HG02981 (cell line): Measurements from ENCODE around the gene CATSPERZ.

ENCODE experiments used
- ATAC-seq: cut with Tn5 transposase; IDR thresholded peaks from one replicate; pipeline ENCODE4 v1.9.1; 2021; ENCODE audit warnings: mild to moderate bottlenecking, moderate library complexity; ENCODE audit not compliant: unreplicated experiment

Gene CATSPERZ

DNA sequence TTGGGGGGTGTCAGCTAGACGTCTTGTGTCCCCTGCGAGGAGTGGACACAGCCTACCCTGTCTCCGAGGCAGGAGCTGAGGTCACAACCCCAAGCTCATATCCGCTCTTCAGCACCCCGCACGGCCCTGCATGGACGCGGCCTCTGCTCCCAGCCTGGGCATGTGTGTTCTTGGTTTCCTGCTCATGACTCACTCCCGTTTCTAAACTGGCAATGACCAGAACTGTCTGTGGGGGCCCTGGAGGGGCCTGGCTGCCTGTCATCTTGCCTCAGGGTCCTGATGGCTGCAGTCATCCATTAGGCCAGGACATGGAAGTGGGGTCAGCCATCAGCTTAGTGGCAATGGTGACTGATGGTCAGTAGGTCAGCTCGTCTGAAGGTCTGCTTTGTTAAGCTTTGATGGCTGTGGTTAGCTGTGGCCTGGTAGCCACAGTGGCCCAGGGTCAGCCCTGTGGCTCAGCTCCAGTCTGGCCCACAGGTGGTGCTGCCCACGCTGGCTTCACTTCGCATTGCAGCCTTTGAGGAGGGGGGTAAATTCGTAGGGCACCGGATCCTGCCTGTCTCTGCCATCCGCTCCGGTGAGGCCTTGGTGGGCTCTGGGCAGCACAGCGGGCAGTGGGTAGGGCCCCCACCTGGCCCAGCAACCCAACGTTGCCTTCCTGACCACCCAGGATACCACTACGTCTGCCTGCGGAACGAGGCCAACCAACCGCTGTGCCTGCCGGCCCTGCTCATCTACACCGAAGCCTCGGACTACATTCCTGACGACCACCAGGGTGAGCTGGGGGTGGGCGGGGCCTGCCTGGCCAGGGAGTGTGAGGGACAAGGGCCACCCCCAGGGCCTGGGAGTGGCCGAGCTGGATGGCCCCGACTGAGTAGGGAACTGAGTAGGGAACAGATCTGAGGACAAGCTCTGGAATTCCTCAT is 36.9 kb upstream of the CATSPERZ start:
- ATAC-seq, result no peak

DNA sequence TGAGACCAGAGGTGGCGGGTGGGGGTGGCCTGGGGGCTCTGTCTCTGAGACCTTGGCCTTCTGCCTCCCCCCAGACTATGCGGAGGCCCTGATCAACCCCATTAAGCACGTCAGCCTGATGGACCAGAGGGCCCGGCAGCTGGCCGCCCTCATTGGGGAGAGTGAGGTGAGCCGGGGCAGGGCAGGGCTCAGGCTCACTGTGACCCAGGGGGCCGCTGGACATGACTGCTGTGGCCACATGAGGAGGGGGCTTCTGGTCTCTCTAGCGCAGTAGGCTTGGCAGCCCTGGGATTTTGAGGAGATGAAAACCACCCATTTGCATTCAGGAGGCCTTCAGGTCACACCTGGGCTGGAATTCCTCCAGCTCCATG is 36.2 kb upstream of the CATSPERZ start:
- ATAC-seq, result no peak

DNA sequence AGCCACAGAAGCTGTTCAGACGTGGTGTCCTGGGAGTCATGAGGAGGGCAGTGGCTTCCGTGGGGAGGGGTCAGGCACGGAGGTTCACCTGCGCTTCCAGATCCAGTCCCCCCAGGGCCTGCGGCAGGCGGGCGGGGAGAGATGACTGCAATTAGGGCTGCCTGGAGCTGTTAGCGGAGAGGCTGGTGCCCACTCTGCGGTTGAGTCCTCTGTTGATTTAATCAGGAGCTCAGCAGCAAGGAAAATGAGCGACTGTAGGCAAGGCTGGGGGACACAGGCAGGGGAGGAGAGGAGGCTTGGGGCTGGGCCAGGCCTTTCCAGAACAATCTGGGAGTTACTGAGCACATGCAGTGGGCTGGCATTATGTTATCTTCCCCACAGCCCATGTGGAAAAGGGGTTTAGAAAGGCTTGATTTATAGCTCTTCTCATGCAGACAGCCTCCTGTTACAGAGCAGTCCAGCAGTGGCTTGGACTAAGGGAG is 35.7 kb upstream of the CATSPERZ start:
- ATAC-seq, result no peak

DNA sequence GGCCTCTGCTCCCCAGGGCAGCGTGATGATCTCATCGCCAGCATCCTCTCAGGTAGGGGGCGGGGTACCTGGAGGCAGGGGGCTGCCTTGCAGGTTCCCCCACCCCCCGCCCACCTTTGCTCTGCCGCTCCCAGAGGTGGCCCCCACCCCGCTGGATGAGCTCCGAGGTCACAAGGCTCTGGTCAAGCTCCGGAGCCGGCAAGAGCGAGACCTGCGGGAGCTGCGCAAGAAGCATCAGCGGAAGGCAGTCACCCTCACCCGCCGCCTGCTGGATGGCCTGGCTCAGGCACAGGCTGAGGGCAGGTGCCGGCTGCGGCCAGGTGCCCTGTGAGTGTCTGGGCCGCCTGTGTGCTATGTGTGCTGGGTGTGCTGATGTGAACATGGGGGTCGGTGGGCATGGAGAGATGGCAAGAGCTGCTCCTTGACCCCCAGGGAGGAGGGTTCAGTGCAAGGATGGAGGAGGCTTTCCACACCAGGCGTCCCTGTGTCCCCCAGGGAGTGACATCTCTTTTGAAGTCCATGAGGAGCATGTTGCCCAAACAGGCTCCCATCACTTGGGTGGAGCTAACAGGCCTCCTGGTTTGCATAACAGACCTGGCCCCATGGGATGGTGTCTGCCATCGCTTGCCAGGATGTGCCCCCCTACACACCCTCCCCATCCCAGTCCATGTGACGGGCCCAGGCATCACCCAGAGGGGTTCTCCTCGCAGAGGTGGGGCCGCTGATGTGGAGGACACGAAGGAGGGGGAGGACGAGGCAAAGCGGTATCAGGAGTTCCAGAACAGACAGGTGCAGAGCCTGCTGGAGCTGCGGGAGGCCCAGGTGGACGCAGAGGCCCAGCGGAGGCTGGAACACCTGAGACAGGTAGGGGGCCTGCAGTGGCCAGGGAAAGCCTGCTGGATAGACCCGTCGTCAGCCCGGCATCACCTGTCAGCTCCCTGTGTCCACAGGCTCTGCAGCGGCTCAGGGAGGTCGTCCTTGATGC is 34.7 kb upstream of the CATSPERZ start:
- no peak for ATAC-seq

DNA sequence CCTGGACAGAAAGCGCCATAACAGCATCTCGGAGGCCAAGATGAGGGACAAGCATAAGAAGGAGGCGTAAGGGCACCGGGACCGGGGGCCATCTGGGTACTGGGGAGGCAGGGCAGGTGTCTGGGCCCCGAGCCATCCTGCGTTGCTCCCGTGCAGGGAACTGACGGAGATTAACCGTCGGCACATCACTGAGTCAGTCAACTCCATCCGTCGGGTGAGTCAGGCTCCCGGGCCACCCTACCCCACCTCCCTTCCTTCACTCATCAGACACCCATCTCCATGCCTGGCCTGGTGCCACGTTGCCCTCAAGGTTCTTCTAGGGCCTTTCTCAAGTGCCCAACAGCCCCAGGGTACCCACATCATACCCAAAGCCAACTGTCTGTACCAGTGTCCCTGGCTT is 33.8 kb upstream of the CATSPERZ start:
- ATAC-seq, result no peak

DNA sequence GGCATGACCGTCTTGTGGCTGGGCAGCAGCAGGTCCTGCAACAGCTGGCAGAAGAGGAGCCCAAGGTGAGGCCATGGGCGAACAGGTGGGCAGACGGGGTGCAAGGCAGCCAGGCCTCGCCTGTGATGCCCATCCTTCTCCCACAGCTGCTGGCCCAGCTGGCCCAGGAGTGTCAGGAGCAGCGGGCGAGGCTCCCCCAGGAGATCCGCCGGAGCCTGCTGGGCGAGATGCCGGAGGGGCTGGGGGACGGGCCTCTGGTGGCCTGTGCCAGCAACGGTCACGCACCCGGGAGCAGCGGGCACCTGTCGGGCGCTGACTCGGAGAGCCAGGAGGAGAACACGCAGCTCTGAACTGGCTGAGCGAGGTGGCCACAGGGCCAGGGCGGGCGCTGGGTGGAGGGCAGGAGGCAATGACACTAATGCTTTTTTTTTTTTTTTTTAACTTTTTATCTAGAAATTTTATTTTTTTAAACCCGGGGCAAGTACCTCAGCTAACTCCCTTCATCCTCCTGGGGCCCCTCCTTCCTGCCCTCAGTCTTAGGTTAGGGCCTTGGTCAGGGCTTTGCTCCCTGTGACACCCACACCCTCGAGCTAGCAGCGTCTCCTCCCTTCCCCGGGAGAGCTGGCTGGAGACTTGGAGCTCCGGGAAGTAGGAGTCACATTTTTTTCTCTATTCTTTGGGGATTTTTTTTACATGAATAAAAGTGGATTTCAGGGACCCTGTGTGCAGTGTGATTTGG is 32.8 kb upstream of the CATSPERZ start:
- no peak for ATAC-seq

DNA sequence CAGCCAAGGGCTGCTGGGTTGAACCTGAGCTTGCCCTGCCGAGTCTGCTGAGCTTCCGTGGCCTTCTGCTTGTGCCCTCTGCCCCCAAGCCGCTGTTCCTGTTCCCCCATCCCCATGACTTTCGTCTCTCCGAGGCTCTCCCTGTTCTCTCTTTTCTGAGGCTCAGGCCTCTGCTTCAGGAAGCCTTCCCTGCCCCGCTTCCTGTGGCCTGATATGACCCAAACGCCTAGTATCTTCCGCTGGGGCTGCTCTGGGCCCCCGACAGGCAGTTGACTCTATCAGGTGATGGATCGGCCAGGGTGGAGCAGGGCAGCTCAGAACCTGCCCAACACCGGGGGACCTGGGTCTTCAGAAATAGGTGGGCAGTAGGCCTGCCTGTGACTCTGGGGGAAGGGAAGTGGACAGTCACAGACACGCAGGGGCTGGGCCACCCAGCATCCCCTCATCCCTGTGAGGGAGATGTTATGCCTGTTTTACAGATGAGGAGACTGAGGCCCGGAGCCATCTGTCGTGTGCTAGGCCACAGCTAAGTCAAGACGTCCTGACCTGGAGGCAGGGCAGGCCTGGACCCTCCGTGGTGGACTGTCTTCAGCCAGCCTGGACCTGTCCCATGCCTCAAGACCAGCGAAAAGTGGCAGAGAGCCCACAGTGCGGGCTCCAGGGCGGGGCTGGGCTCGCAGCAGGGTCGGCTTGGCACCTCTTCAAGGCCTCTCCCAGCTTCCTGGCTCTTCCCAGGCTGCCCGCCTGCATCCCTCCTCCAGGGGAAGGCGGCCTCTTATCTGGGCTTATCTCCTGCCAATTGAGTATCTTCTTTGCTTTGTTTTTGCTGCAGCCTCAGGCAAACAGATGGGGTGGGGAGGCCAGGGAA is 31.9 kb upstream of the CATSPERZ start:
- no peak for ATAC-seq

DNA sequence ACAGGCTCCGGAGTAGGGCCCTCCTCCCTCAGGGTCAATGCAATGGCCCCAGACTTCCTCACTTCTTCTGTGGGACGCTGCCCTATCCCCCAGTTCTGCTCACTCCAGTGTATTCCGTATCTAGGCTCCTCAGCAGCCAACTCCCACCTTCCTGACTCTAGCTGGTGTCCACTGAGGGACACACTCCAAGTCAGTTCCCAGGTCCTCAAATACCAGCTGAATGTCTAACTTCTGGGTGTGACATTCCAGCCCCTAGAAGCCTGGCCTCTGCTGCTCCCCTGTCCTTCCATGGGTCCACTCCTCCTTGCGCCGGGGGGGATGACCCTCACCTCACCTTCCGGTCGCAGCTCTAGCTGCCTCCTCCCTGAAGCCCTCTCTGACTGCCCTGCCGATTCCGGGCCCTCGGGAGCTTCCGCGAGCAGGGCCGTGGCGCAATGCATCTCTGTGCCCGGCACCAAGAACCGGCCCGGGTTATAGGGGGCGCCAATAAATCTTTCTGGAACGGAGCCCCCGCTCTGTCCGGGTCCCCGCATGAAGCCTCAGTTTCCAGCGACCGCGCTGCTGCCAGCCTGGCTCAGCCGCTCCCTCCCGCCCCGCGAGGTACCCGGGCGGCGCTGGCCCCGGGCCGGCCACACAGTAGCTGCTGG is 31.1 kb upstream of the CATSPERZ start:
- ATAC-seq, result peak; percentile 14

DNA sequence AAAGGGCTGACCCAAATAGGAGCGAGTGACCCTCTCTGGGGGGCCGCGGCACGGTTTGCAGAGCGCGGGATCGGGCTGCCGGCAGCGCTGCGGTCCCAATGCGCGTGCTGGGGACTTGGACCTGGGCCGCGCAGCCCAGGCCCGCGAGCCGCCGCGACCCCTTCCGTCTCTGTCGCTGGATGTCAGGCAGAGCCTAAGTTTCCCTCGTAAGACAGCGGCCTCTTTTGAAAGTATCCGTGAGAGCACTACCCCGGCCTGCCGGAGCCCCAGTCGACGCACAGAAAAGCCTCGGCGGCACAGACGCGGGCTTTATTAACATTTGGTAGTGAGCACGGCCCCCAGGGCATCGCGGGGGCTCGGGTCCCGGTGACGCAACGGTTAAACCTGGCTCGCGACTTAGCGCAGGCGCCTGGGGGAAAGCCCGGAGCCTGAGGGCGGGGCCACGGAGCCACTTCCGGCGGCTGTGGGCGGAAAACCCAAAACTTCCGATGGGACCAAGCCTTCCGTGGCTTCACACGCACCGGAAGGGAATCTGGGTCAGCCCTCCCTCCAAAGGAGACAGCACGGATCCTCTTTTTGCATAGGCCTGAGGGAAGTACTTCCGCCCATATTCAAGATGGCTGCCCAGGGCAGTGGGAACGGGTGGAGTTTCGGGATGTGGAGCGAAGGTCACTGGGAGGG is 30.5 kb upstream of the CATSPERZ start:
- ATAC-seq, result peak; percentile 69

DNA sequence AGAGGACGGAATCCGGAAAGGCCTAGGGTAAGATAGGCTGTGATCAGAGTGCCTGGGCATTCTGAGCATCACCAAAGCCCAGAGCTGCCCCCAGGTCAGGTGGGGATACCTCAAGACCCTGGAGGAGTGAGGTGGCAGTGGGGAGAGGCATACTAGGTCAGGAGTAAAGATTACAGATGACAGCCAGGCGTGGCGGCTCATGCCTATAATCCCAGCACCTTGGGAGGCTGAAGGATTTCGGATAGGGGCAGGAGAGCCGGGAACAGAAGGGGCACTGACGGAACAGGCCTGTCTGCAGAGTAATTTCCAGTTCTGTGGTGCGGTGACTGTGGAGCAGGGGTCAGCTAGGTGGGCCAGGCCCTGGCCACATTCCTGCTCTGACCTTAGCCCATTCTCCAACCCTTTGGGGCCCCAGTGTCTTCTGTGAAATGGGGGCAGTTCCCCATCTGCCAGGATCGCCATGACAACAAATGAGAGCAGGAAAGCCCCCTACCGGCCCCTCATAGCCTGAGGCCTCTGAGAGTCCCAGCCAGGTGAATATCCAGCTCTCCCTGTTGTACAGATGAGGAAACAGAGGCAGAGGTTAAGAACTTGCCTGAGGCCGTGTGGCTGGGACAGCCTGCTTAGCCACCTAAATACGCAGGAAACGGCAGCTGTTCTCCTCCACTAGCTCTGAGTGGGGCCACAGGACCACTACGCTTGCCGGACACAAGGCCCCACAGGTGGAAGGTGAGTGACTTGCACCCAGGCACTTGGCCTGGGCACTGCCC is 24.9 kb upstream of the CATSPERZ start:
- no peak for ATAC-seq

DNA sequence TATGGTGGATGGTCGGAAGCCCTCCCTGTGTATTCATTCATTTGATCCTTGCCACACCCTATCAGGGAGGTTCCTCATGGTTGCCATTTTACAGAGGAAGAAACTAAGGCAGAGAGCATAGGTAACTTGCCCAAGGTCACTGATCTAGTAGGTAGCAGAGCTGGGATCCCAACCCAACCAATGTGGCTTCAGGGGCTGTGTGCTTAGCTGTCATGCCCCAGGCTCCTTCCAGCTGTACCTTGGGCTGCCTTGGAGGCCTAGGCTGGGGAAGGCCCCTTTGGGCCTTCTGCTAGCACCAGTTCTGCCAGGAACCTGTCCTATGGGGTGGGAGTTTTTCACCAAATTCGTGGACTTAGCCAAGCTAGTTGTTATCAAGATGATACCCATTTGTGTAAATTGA is 24.3 kb upstream of the CATSPERZ start:
- no peak for ATAC-seq

DNA sequence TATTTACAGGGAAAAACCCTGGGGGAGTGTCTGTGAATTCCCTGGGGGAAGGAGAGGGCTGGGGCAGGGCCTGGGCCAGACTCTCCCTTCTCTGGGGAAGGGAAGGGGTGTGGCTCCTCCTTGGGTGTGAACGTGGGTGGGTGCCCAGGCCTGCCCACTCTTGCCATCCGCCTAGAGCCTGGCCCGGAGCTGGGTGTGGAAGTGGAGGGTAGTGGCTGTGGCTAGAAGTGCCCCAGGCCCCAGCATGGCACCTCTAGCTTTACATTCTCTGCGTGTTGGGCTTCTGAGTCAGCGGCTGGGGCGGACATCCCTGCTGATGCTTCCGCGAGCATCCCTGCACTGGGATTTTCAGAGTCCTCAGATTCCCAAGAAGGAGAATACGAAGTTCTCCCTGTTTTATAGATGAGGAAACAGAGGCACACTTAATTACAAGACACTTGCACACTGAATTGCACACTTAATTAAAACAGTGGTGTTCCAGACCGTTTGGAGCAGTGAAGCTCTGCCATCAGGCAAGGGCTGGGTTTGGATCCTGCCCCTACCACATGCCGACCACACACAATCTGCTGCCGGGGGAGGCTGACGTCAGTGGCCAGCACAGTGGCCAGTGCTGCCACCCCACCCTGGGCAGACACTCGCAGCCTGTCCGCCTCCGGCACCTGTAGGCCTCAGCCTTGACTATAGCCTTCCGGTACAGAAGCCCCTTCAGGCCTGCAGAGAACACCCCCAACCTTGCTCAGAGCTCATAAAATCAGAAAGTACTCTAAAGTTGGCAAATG is 23.3 kb upstream of the CATSPERZ start:
- ATAC-seq, result no peak

DNA sequence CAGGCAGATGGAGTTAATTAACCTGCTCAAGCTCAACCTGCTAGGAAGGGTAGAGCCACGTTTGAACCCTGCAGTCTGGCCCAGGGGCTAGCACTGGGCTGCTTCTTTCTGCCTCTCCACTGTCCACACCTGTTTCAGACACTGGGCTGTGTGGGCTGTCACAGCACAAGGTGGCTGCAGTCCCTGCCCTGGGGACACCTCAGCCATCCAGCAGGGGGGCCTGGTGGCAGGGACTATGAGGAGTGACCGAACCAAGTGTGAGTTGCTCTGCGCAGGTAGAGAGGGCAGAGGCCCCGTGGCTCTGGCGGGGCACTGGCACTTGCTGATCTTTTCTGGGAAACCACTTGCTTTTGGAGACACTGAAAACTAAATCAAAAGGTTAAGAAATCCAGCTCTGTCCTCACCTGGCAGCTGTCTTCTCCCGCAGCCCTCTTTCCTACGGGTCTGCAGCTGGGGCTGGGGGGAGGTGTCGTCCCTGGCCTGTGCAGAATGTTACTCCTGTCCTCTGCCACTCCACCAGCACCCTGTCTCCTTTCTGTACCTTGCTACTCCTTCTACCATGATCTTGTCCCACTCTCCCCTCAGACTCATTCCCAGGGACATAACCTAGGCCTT is 21.5 kb upstream of the CATSPERZ start:
- ATAC-seq, result no peak

DNA sequence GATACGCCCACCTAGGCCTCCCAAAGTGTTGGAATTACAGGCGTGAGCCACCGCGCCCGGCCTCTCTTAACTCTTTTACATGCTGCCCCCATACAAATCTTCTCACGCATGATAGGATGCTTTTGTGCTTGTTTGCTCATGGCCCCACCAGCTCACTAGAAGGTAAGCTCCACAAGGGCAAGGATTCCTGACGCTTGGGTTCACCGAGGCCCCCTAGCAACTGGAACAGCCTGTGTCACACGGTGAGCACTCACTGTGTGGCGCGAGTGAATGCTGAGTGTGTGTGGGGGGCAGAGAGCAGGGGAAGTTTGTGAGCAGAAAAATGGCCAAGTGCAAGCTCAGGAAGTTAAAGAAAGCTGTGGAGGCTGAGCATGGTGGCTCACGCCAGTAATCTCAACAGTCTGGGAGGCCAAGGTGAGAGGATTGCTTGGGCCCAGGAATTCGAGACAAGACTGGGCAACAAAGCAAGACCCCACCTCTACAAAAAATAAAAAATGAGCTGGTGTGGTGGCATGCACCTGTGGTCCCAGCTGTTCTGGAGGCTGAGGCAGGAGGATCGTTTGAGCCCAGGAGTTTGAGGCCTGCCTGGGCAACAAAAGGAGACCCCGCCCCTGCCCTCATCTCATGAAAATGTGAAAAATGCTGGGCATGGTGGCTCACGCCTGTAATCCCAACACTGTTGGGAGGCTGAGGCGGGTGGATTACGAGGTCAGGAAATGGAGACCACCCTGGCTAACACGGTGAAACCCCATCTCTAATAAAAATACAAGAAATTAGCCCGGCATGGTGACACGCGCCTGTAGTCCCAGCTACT is 18.0 kb upstream of the CATSPERZ start:
- ATAC-seq, result no peak

DNA sequence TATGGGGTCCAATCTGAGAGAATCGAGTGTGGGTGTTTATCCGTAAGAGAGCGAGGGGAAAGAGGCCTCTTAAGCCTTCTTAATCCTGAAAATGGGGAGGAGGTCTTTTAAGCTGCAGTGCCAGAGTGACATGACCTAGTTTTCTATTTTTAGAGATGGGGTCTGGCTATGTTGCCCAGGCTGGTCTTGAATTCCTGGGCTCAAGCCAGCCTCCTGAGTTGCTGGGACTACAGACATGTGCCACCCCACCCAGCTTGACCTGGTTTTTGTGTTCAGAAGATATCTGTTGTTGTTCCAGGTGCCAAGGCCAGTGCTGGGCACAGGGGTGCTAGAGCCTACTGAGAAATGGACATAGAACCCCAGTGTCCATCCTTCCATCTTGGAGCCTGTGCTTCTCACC is 17.1 kb upstream of the CATSPERZ start:
- no peak for ATAC-seq
